Esophagus squamous epithelium (tissue), 4 donors: ENCODE data around the gene UBE3B.

ENCODE experiments used
- POLR2A ChIP-seq, 4 donors: fragments of 450-650 bp; IDR thresholded peaks; one replicate each; pipeline ENCODE4 v1.6.1; 2017; ENCODE audit warnings: antibody characterized with exemption in 4 of 4, mild to moderate bottlenecking in 4 of 4, moderate library complexity in 3 of 4
- TF ChIP-seq, protein P1 (sequence below), 6 experiments: fragments of 450-650 bp in 4 of 6; fragments of 200-600 bp in 2 of 6; sonication (generic) in 2 of 6; IDR thresholded peaks; one replicate each; pipeline ENCODE4 v1.5.1; 2016 to 2019; ENCODE audit warnings: antibody characterized with exemption in 6 of 6, mild to moderate bottlenecking in 4 of 6, moderate library complexity in 4 of 6

DNA sequence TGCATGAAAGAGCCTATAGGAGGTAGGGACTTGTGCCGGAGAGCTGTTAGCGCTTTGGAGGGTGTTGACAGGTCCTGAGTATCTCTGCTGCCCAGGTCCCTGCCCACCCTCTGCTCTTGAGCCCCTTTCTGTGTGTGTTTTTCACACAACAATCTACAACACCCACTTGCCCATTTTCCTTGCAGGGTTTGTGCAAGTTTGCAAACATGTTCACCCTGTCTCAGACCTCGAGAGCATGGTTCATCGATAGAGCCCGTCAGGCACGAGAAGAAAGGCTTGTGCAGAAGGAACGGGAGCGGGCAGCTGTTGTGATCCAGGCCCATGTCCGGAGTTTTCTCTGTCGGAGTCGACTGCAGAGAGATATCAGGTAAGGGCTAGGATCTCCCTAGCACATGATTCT, 5.9 kb downstream of the UBE3B start:
- TF ChIP-seq, protein P1, sequence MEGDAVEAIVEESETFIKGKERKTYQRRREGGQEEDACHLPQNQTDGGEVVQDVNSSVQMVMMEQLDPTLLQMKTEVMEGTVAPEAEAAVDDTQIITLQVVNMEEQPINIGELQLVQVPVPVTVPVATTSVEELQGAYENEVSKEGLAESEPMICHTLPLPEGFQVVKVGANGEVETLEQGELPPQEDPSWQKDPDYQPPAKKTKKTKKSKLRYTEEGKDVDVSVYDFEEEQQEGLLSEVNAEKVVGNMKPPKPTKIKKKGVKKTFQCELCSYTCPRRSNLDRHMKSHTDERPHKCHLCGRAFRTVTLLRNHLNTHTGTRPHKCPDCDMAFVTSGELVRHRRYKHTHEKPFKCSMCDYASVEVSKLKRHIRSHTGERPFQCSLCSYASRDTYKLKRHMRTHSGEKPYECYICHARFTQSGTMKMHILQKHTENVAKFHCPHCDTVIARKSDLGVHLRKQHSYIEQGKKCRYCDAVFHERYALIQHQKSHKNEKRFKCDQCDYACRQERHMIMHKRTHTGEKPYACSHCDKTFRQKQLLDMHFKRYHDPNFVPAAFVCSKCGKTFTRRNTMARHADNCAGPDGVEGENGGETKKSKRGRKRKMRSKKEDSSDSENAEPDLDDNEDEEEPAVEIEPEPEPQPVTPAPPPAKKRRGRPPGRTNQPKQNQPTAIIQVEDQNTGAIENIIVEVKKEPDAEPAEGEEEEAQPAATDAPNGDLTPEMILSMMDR (IDR thresholded peaks at IDR 0.05), result no peak
- TF ChIP-seq POLR2A (IDR thresholded peaks at IDR 0.05), result no peak
